BLaER1 (cell line): ENCODE measurements around the gene CENPO.
A peak's percentile ranks its signal among the peaks of the same experiment; 100 is the strongest.
"Not testable (repeated sequence)": the region's sequence is repeated elsewhere in the genome, so short reads cannot be mapped to it uniquely, and the experiment has no call there.

Experiments
- H3K27ac ChIP-seq: shearing (Covaris generic); formaldehyde crosslinking; 2 replicates; pipeline ENCODE4 v1.8.1; 2022
- H3K27me3 ChIP-seq: shearing (Covaris generic); formaldehyde crosslinking; 2 replicates; pipeline ENCODE4 v1.8.1; 2022
- H3K36me3 ChIP-seq: shearing (Covaris generic); formaldehyde crosslinking; 2 replicates; pipeline ENCODE4 v1.8.1; 2022
- H3K4me1 ChIP-seq: shearing (Covaris generic); formaldehyde crosslinking; 2 replicates; pipeline ENCODE4 v1.8.1; 2022
- H3K4me2 ChIP-seq: shearing (Covaris generic); formaldehyde crosslinking; 2 replicates; pipeline ENCODE4 v1.8.1; 2022
- H3K4me3 ChIP-seq: shearing (Covaris generic); formaldehyde crosslinking; 2 replicates; pipeline ENCODE4 v1.8.1; 2022
- H3K9ac ChIP-seq: shearing (Covaris generic); formaldehyde crosslinking; 2 replicates; pipeline ENCODE4 v1.8.1; 2022
- H3K9me3 ChIP-seq: shearing (Covaris generic); formaldehyde crosslinking; 2 replicates; pipeline ENCODE4 v1.8.1; 2022
- H4K20me1 ChIP-seq: shearing (Covaris generic); formaldehyde crosslinking; 2 replicates; pipeline ENCODE4 v1.8.1; 2022
- Cebpa-rat ChIP-seq: shearing (Covaris generic); IDR thresholded peaks from 2 replicates; pipeline ENCODE4 v1.8.1; 2022

CENPO gene

GRCh38 chr2:24785671-24786321 is 7.4 kb upstream of the CENPO start:
- Histone ChIP-seq H3K27ac (0 out of 2 replicates have a peak overlapping the region, but pooled peaks have one; percentile 2), H4K20me1 (no peaks in the 10 kb centered on the region), H3K9me3 (no peaks in the 10 kb centered on the region), H3K4me2 (peak overlapping the region; percentile 60), H3K27me3 (no peaks in the 10 kb centered on the region), H3K4me3 (no peak overlapping the region), H3K4me1 (peaks cover 15% of the 10 kb centered on the region), H3K9ac (no peak overlapping the region), H3K36me3 (no peaks in the 10 kb centered on the region)
- no peak for TF ChIP-seq Cebpa-rat

GRCh38 chr2:24787532-24787931 is 5.7 kb upstream of the CENPO start:
- TF ChIP-seq Cebpa-rat: no peak
- no peak overlapping the region for H3K27ac ChIP-seq
- no peak overlapping the region for H3K9ac ChIP-seq
- H3K4me1 ChIP-seq: peaks cover 28% of the 10 kb centered on the region
- no peak overlapping the region for H3K4me3 ChIP-seq
- H3K4me2 ChIP-seq: no peak overlapping the region
- no peaks in the 10 kb centered on the region for H4K20me1 ChIP-seq
- no peaks in the 10 kb centered on the region for H3K27me3 ChIP-seq
- H3K36me3 ChIP-seq: no peaks in the 10 kb centered on the region
- no peaks in the 10 kb centered on the region for H3K9me3 ChIP-seq

- Histone ChIP-seq H3K27ac (no peak overlapping the region), H3K9ac (no peak overlapping the region)
Observed at GRCh38 chr2:24788816-24789215, 4.4 kb upstream of the CENPO start.

GRCh38 chr2:24791452-24791851 is 1.8 kb upstream of the CENPO start:
- no peak overlapping the region for H3K27ac ChIP-seq
- peaks cover 14% of the 10 kb centered on the region for H3K36me3 ChIP-seq
- H3K4me1 ChIP-seq: peaks cover 33% of the 10 kb centered on the region
- H3K9ac ChIP-seq: no peak overlapping the region
- no peak for TF ChIP-seq Cebpa-rat
- H3K27me3 ChIP-seq: no peaks in the 10 kb centered on the region
- H4K20me1 ChIP-seq: no peaks in the 10 kb centered on the region
- H3K4me3 ChIP-seq: no peak overlapping the region
- H3K9me3 ChIP-seq: no peaks in the 10 kb centered on the region
- peak overlapping the region; percentile 82; the same call in 1 of the 2 replicates for H3K4me2 ChIP-seq

More at GRCh38 chr2:24788816-24789215, 4.4 kb upstream of the CENPO start:
- H4K20me1 ChIP-seq: no peaks in the 10 kb centered on the region
- no peaks in the 10 kb centered on the region for H3K27me3 ChIP-seq
- H3K4me2 ChIP-seq: no peak overlapping the region
- H3K36me3 ChIP-seq: no peaks in the 10 kb centered on the region
- H3K4me1 ChIP-seq: peaks cover 30% of the 10 kb centered on the region
- H3K4me3 ChIP-seq: no peak overlapping the region
- no peaks in the 10 kb centered on the region for H3K9me3 ChIP-seq
- no peak for TF ChIP-seq Cebpa-rat

- Histone ChIP-seq H3K4me2 (peak overlapping the region; percentile 82), H3K27me3 (no peaks in the 10 kb centered on the region), H3K9me3 (no peaks in the 10 kb centered on the region), H3K36me3 (peaks cover 25% of the 10 kb centered on the region), H3K9ac (peak overlapping the region; percentile 98), H3K4me3 (peak overlapping the region; percentile 88), H3K4me1 (peaks cover 33% of the 10 kb centered on the region), H4K20me1 (no peaks in the 10 kb centered on the region), H3K27ac (peak overlapping the region; percentile 98)
- no peak for TF ChIP-seq Cebpa-rat
Observed at GRCh38 chr2:24792542-24792873, 717 bp upstream of the CENPO start.

- Histone ChIP-seq H3K9ac (peak overlapping the region; percentile 98), H3K27ac (peak overlapping the region; percentile 98), H3K9me3 (no peaks in the 10 kb centered on the region; the same call in 1 of the 2 replicates), H4K20me1 (no peaks in the 10 kb centered on the region), H3K27me3 (no peaks in the 10 kb centered on the region), H3K4me3 (peak overlapping the region; percentile 88), H3K36me3 (peaks cover 39% of the 10 kb centered on the region), H3K4me1 (peaks cover 33% of the 10 kb centered on the region), H3K4me2 (peak overlapping the region; percentile 86)
- no peak for TF ChIP-seq Cebpa-rat
Observed at GRCh38 chr2:24793761-24794435, 673 bp downstream of the CENPO start.

- Histone ChIP-seq H3K9me3 (peaks cover 18% of the 10 kb centered on the region), H3K4me3 (no peak overlapping the region), H3K9ac (no peak overlapping the region), H3K36me3 (peaks cover 57% of the 10 kb centered on the region), H3K4me2 (no peak overlapping the region), H3K27ac (no peak overlapping the region), H3K4me1 (peaks cover 19% of the 10 kb centered on the region), H4K20me1 (no peaks in the 10 kb centered on the region), H3K27me3 (no peaks in the 10 kb centered on the region)
- TF ChIP-seq Cebpa-rat: no peak
Observed at GRCh38 chr2:24797644-24798043, 4.4 kb downstream of the CENPO start.

GRCh38 chr2:24800487-24800886 is 7.3 kb downstream of the CENPO start:
- Histone ChIP-seq H3K9me3 (peaks cover 18% of the 10 kb centered on the region), H3K36me3 (peaks cover 54% of the 10 kb centered on the region)
- not testable (repeated sequence) for H3K4me2 ChIP-seq, H3K27ac ChIP-seq, H3K4me1 ChIP-seq, H3K9ac ChIP-seq, H3K4me3 ChIP-seq, H4K20me1 ChIP-seq, H3K27me3 ChIP-seq

- H3K9ac ChIP-seq, H4K20me1 ChIP-seq, H3K27me3 ChIP-seq, H3K4me2 ChIP-seq, H3K4me1 ChIP-seq, H3K4me3 ChIP-seq, H3K27ac ChIP-seq: not testable (repeated sequence)
- H3K9me3 ChIP-seq: peaks cover 12% of the 10 kb centered on the region; the same call in 1 of the 2 replicates
- peaks cover 36% of the 10 kb centered on the region for H3K36me3 ChIP-seq
Observed at GRCh38 chr2:24805811-24806660, 12.8 kb downstream of the CENPO start.

GRCh38 chr2:24806661-24807036 is 13.4 kb downstream of the CENPO start:
- no peak overlapping the region for H3K4me3 ChIP-seq
- H3K4me2 ChIP-seq: no peak overlapping the region
- no peak overlapping the region for H3K27ac ChIP-seq
- H3K4me1 ChIP-seq: peaks cover 6% of the 10 kb centered on the region; the same call in 1 of the 2 replicates
- no peak for TF ChIP-seq Cebpa-rat
- no peak overlapping the region for H3K9ac ChIP-seq
- no peaks in the 10 kb centered on the region for H4K20me1 ChIP-seq
- no peaks in the 10 kb centered on the region for H3K27me3 ChIP-seq
- H3K36me3 ChIP-seq: peaks cover 39% of the 10 kb centered on the region
- peaks cover 12% of the 10 kb centered on the region; the same call in 1 of the 2 replicates for H3K9me3 ChIP-seq
